ENCODE measurements around the gene TRIAP1.

Gene TRIAP1

GRCh38 chr12:120469450-120470149, 23.4 kb upstream of the TRIAP1 start, which contains the start of gene SRSF9:
Gene SRSF9 (minus strand): TSS chr12:120469748. CDS start chr12:120469609, 139 bp downstream.
- TF ChIP-seq POLR2A (IDR thresholded peaks at IDR 0.05; ENCODE audit: extremely low read depth, insufficient read length), result peak; percentile 92
- TF ChIP-seq CTCF (IDR thresholded peaks at IDR 0.05; ENCODE audit: low read depth, low read length), result peak; percentile 91
- peak; percentile 63 for TF ChIP-seq MYC (IDR thresholded peaks at IDR 0.05; ENCODE audit: low read depth, low read length)
- peak; percentile 74 for TF ChIP-seq MAX (IDR thresholded peaks at IDR 0.05; ENCODE audit: low read depth, low read length)
- peak; percentile 99 for DNase-seq (ENCODE audit: low read depth)
- H3K4me3 ChIP-seq (ENCODE audit: low read depth, low read length), result peak within 1 kb of the TSS; percentile 93

GRCh38 chr12:120468821-120469449, 22.8 kb upstream of the TRIAP1 start:
- no peak for DNase-seq (ENCODE audit: low read depth)
- H3K4me3 ChIP-seq (ENCODE audit: low read depth, low read length), result peak overlapping the region; percentile 93
- TF ChIP-seq CTCF (IDR thresholded peaks at IDR 0.05; ENCODE audit: low read depth, low read length) (peak; percentile 24), MYC (IDR thresholded peaks at IDR 0.05; ENCODE audit: low read depth, low read length) (no peak)

GRCh38 chr12:120468325-120468820, 22.2 kb upstream of the TRIAP1 start:
- H3K4me3 ChIP-seq (ENCODE audit: low read depth, low read length), result peak overlapping the region; percentile 93
- no peak for TF ChIP-seq MYC (IDR thresholded peaks at IDR 0.05; ENCODE audit: low read depth, low read length)
- TF ChIP-seq POLR2A (IDR thresholded peaks at IDR 0.05; ENCODE audit: extremely low read depth, insufficient read length), result no peak
- TF ChIP-seq CTCF (IDR thresholded peaks at IDR 0.05; ENCODE audit: low read depth, low read length), result no peak
- no peak for TF ChIP-seq MAX (IDR thresholded peaks at IDR 0.05; ENCODE audit: low read depth, low read length)
- peak; percentile 88 for DNase-seq (ENCODE audit: low read depth)

GRCh38 chr12:120467439-120467838, 21.3 kb upstream of the TRIAP1 start:
- peak overlapping the region; percentile 93 for H3K4me3 ChIP-seq (ENCODE audit: low read depth, low read length)

More at GRCh38 chr12:120467439-120467838, 21.3 kb upstream of the TRIAP1 start:
- TF ChIP-seq MYC (IDR thresholded peaks at IDR 0.05; ENCODE audit: low read depth, low read length) (no peak), POLR2A (IDR thresholded peaks at IDR 0.05; ENCODE audit: extremely low read depth, insufficient read length) (no peak), CTCF (IDR thresholded peaks at IDR 0.05; ENCODE audit: low read depth, low read length) (no peak), MAX (IDR thresholded peaks at IDR 0.05; ENCODE audit: low read depth, low read length) (no peak)
- DNase-seq (ENCODE audit: low read depth), result no peak

All from NB4 (cell line).